ENCODE results near the gene PLA2G12B. TPM values are rescaled to one million over a fixed set of nuclear protein-coding genes. Genes with fewer than 3 reads are reported as not detected.

Gene PLA2G12B
- total RNA-seq, 1 experiment from 2014 or later: 16.8 TPM

GRCh38 chr10:72887043-72887442, 67.6 kb downstream of the PLA2G12B start:
- no peaks in the 10 kb centered on the region for H3K4me1 Mint-ChIP-seq (ENCODE audit: low read depth, unreplicated experiment)
- no peak for DNase-seq
- no peaks in the 10 kb centered on the region for H3K27me3 Mint-ChIP-seq (ENCODE audit: insufficient read depth, unreplicated experiment)
- BruUV-seq (replicated peaks): TSS peak; percentile 47
- no peaks in the 10 kb centered on the region for H3K9me3 ChIP-seq
- H3K4me3 ChIP-seq (ENCODE audit: low read depth, low read length): no peak overlapping the region
- no peaks in the 10 kb centered on the region for H3K27me3 ChIP-seq (replicated peaks; ENCODE audit: control insufficient read depth, insufficient read depth, low read length)
- no peak for TF ChIP-seq CTCF (IDR thresholded peaks at IDR 0.05; ENCODE audit: insufficient read depth in 1 of 2, low read depth in 1 of 2, low read length in 1 of 2, severe bottlenecking in 1 of 2, unreplicated experiment in 1 of 2)
- intact Hi-C loops (cut with micrococcal nuclease; ENCODE audit: unreplicated experiment): no loop called here
- no peaks in the 10 kb centered on the region for H3K4me1 ChIP-seq
- H3K4me3 Mint-ChIP-seq (ENCODE audit: unreplicated experiment): no peak overlapping the region
- no peaks in the 10 kb centered on the region for H3K9me3 Mint-ChIP-seq (ENCODE audit: unreplicated experiment)
- ChIA-PET CTCF (no interaction called here), POLR2A (no interaction called here)
- peaks cover 25% of the 10 kb centered on the region for H3K36me3 Mint-ChIP-seq (ENCODE audit: insufficient read depth, unreplicated experiment)
- no peaks in the 10 kb centered on the region for H3K36me3 ChIP-seq (ENCODE audit: control insufficient read depth, insufficient read depth, low read length)
- H3K27ac Mint-ChIP-seq (ENCODE audit: unreplicated experiment): no peak overlapping the region

GRCh38 chr10:72886621-72887020, 68.0 kb downstream of the PLA2G12B start:
- TF ChIP-seq CTCF (IDR thresholded peaks at IDR 0.05; ENCODE audit: insufficient read depth in 1 of 2, low read depth in 1 of 2, low read length in 1 of 2, severe bottlenecking in 1 of 2, unreplicated experiment in 1 of 2): no peak
- BruUV-seq (replicated peaks): no TSS peak
- H3K27ac Mint-ChIP-seq (ENCODE audit: unreplicated experiment): no peak overlapping the region
- H3K9me3 ChIP-seq: no peaks in the 10 kb centered on the region
- ChIA-PET POLR2A (no interaction called here), CTCF (no interaction called here)
- H3K4me3 Mint-ChIP-seq (ENCODE audit: unreplicated experiment): no peak overlapping the region
- intact Hi-C loops (cut with micrococcal nuclease; ENCODE audit: unreplicated experiment): no loop called here
- H3K27me3 ChIP-seq (replicated peaks; ENCODE audit: control insufficient read depth, insufficient read depth, low read length): no peaks in the 10 kb centered on the region
- H3K27me3 Mint-ChIP-seq (ENCODE audit: insufficient read depth, unreplicated experiment): no peaks in the 10 kb centered on the region
- no peaks in the 10 kb centered on the region for H3K4me1 ChIP-seq
- H3K36me3 ChIP-seq (ENCODE audit: control insufficient read depth, insufficient read depth, low read length): no peaks in the 10 kb centered on the region
- peaks cover 25% of the 10 kb centered on the region for H3K36me3 Mint-ChIP-seq (ENCODE audit: insufficient read depth, unreplicated experiment)
- no peak for DNase-seq
- H3K4me1 Mint-ChIP-seq (ENCODE audit: low read depth, unreplicated experiment): no peaks in the 10 kb centered on the region
- no peak overlapping the region for H3K4me3 ChIP-seq (ENCODE audit: low read depth, low read length)
- no peaks in the 10 kb centered on the region for H3K9me3 Mint-ChIP-seq (ENCODE audit: unreplicated experiment)

- H3K4me1 Mint-ChIP-seq (ENCODE audit: low read depth, unreplicated experiment): no peaks in the 10 kb centered on the region
- Histone ChIP-seq H3K9me3 (no peaks in the 10 kb centered on the region), H3K4me3 (ENCODE audit: low read depth, low read length) (no peak overlapping the region), H3K36me3 (ENCODE audit: control insufficient read depth, insufficient read depth, low read length) (no peaks in the 10 kb centered on the region), H3K27me3 (replicated peaks; ENCODE audit: control insufficient read depth, insufficient read depth, low read length) (no peaks in the 10 kb centered on the region), H3K4me1 (no peaks in the 10 kb centered on the region)
- ChIA-PET CTCF (no interaction called here), POLR2A (interaction anchor here (0.5 kb wide), 1 partner anchor 14 kb away, joined by 3 read pairs; no protein-coding TSS in a partner anchor)
- intact Hi-C loops (cut with micrococcal nuclease; ENCODE audit: unreplicated experiment): no loop called here
- TF ChIP-seq CTCF (IDR thresholded peaks at IDR 0.05; ENCODE audit: insufficient read depth in 1 of 2, low read depth in 1 of 2, low read length in 1 of 2, severe bottlenecking in 1 of 2, unreplicated experiment in 1 of 2): no peak
- H3K27me3 Mint-ChIP-seq (ENCODE audit: insufficient read depth, unreplicated experiment): no peaks in the 10 kb centered on the region
- H3K4me3 Mint-ChIP-seq (ENCODE audit: unreplicated experiment): no peak overlapping the region
- BruUV-seq (replicated peaks): no TSS peak
- H3K9me3 Mint-ChIP-seq (ENCODE audit: unreplicated experiment): no peaks in the 10 kb centered on the region
- no peak for DNase-seq
- H3K36me3 Mint-ChIP-seq (ENCODE audit: insufficient read depth, unreplicated experiment): peaks cover 25% of the 10 kb centered on the region
- no peak overlapping the region for H3K27ac Mint-ChIP-seq (ENCODE audit: unreplicated experiment)
Measured at GRCh38 chr10:72885953-72886352, 68.7 kb downstream of the PLA2G12B start.

Other genes starting within 250 kb of the PLA2G12B start
- gene OIT3, start 61.1 kb downstream of the PLA2G12B start, total RNA-seq (2022): not detected in 2 replicates
- 44.3 and 46.5 TPM in 2 replicates for gene P4HA1, start 142.1 kb upstream of the PLA2G12B start, total RNA-seq (2022)
- gene NUDT13, start 155.6 kb upstream of the PLA2G12B start, total RNA-seq (2022): 6.5 and 7.1 TPM in 2 replicates
- 51.8 and 52.6 TPM in 2 replicates for gene ECD, start 213.2 kb upstream of the PLA2G12B start, total RNA-seq (2022)
- 13.2 and 14.1 TPM in 2 replicates for gene FAM149B1, start 213.3 kb upstream of the PLA2G12B start, total RNA-seq (2022)